Cardiac fibroblast (primary cell): ENCODE results near the gene JPT2.

Experiments
- DNase-seq, 2 donors: peaks; one replicate each; pipeline versions ENCODE4 v3.0.0 to v3.0.0-alpha.2; 2010; ENCODE audit warnings: low read depth in 2 of 2
- H3K4me3 ChIP-seq, 2 donors: replicated peaks in 1 of 2; 1 replicate in 1 of 2; 2 replicates in 1 of 2; pipeline ENCODE4 v1.5.1; 2011; ENCODE audit warnings: low read depth in 2 of 2, low read length in 2 of 2, mild to moderate bottlenecking in 2 of 2, moderate library complexity in 1 of 2
- CTCF ChIP-seq: IDR thresholded peaks from one replicate; pipeline ENCODE4 v1.5.1; 2011; ENCODE audit warnings: low read depth, mild to moderate bottlenecking, low read length, inconsistent platforms

JPT2 gene

GRCh38 chr16:1634541-1634940 lies 43.5 kb upstream of the JPT2 start:
- TF ChIP-seq CTCF, result no peak
- H3K4me3 ChIP-seq, result no peak overlapping the region
- no peak for DNase-seq

GRCh38 chr16:1635070-1635469 lies 43.0 kb upstream of the JPT2 start:
- no peak overlapping the region for H3K4me3 ChIP-seq
- no peak for DNase-seq
- no peak for TF ChIP-seq CTCF

- no peak for TF ChIP-seq CTCF
- DNase-seq, result no peak
- no peak overlapping the region for H3K4me3 ChIP-seq
These were observed 40.6 kb upstream of the JPT2 start for GRCh38 chr16:1637526-1637925.

GRCh38 chr16:1638757-1639156 lies 39.3 kb upstream of the JPT2 start:
- TF ChIP-seq CTCF, result no peak
- no peak for DNase-seq
- H3K4me3 ChIP-seq, result no peak overlapping the region

- H3K4me3 ChIP-seq, result no peak overlapping the region
- no peak for DNase-seq
- TF ChIP-seq CTCF, result no peak
These were observed 38.8 kb upstream of the JPT2 start for GRCh38 chr16:1639282-1639681.

- H3K4me3 ChIP-seq, result no peak overlapping the region
- TF ChIP-seq CTCF, result no peak
- no peak for DNase-seq
These were observed 38.2 kb upstream of the JPT2 start for GRCh38 chr16:1639860-1640259.

GRCh38 chr16:1640261-1640941 lies 37.7 kb upstream of the JPT2 start:
- no peak for TF ChIP-seq CTCF
- no peak overlapping the region for H3K4me3 ChIP-seq
- no peak for DNase-seq
